H9 (cell line): Measurements from ENCODE around the gene EPHA8. TPM values are rescaled to one million over a fixed set of nuclear protein-coding genes. Genes with fewer than 3 reads are reported as not detected.

Experiments used
- DNase-seq: peaks from one replicate; pipeline ENCODE4 v3.0.0-alpha.2; 2017
- H2AFZ ChIP-seq: one replicate; pipeline ENCODE4 v1.6.1; 2013; ENCODE audit warnings: mild to moderate bottlenecking, low read length, control low read depth, moderate library complexity
- H2AK5ac ChIP-seq: 2 replicates; pipeline ENCODE4 v1.6.1; 2013; ENCODE audit warnings: low read length, control low read depth, mixed read lengths; ENCODE audit not compliant: insufficient read length
- H2BK120ac ChIP-seq: one replicate; pipeline ENCODE4 v1.6.1; 2013; ENCODE audit warnings: low read depth, mild to moderate bottlenecking, low read length, control low read depth, inconsistent platforms; ENCODE audit not compliant: poor library complexity, severe bottlenecking
- H2BK12ac ChIP-seq: 2 replicates; pipeline ENCODE4 v1.6.1; 2013; ENCODE audit warnings: low read length, control low read depth, mixed read lengths, low read depth; ENCODE audit not compliant: insufficient read length
- H2BK15ac ChIP-seq: 2 replicates; pipeline ENCODE4 v1.6.1; 2013; ENCODE audit warnings: low read depth, low read length, control low read depth
- H2BK20ac ChIP-seq: one replicate; pipeline ENCODE4 v1.6.1; 2013; ENCODE audit warnings: low read depth, mild to moderate bottlenecking, low read length, control low read depth, inconsistent platforms; ENCODE audit not compliant: poor library complexity, severe bottlenecking
- H2BK5ac ChIP-seq: 2 replicates; pipeline ENCODE4 v1.6.1; 2013; ENCODE audit warnings: low read length, control low read depth, mixed read lengths; ENCODE audit not compliant: insufficient read length
- H3K14ac ChIP-seq: 2 replicates; pipeline ENCODE4 v1.6.1; 2013; ENCODE audit warnings: low read length, control low read depth; ENCODE audit not compliant: insufficient read depth
- H3K18ac ChIP-seq: 2 replicates; pipeline ENCODE4 v1.6.1; 2013; ENCODE audit warnings: low read depth, mild to moderate bottlenecking, mixed read lengths, low read length, control low read depth; ENCODE audit not compliant: insufficient read length
- H3K23ac ChIP-seq: 2 replicates; pipeline ENCODE4 v1.6.1; 2013; ENCODE audit warnings: low read length, control low read depth, mixed read lengths, low read depth; ENCODE audit not compliant: insufficient read length
- H3K23me2 ChIP-seq: 2 replicates; pipeline ENCODE4 v1.6.1; 2013; ENCODE audit warnings: low read depth, mild to moderate bottlenecking, mixed read lengths, low read length, control low read depth; ENCODE audit not compliant: insufficient read length, poor library complexity, severe bottlenecking
- H3K27ac ChIP-seq: 2 replicates; pipeline ENCODE4 v1.5.1; 2013; ENCODE audit warnings: low read length, control low read depth, mixed read lengths, low read depth; ENCODE audit not compliant: insufficient read length
- H3K27me3 ChIP-seq: 2 replicates; pipeline ENCODE4 v1.6.1; 2013; ENCODE audit warnings: low read length, control low read depth, inconsistent platforms; ENCODE audit not compliant: insufficient read depth
- H3K4ac ChIP-seq: 2 replicates; pipeline ENCODE4 v1.6.1; 2013; ENCODE audit warnings: low read depth, mild to moderate bottlenecking, control low read depth, inconsistent platforms, low read length, moderate library complexity
- H3K4me1 ChIP-seq: 2 replicates; pipeline ENCODE4 v1.6.1; 2013; ENCODE audit warnings: low read length, control low read depth, inconsistent platforms; ENCODE audit not compliant: insufficient read depth
- H3K4me2 ChIP-seq: 2 replicates; pipeline ENCODE4 v1.6.1; 2013; ENCODE audit warnings: low read length, control low read depth, mixed read lengths; ENCODE audit not compliant: insufficient read length, insufficient read depth
- H3K56ac ChIP-seq: 2 replicates; pipeline ENCODE4 v1.6.1; 2013; ENCODE audit warnings: low read depth, mild to moderate bottlenecking, mixed read lengths, low read length, control low read depth; ENCODE audit not compliant: insufficient read length
- H3K79me1 ChIP-seq: 2 replicates; pipeline ENCODE4 v1.6.1; 2013; ENCODE audit warnings: low read depth, mild to moderate bottlenecking, moderate library complexity, low read length, control low read depth, inconsistent platforms; ENCODE audit not compliant: insufficient read depth, poor library complexity, severe bottlenecking
- H3K79me2 ChIP-seq: 2 replicates; pipeline ENCODE4 v1.6.1; 2013; ENCODE audit warnings: low read length, control low read depth, inconsistent platforms; ENCODE audit not compliant: insufficient read depth
- H3K9ac ChIP-seq: 2 replicates; pipeline ENCODE4 v1.6.1; 2013; ENCODE audit warnings: low read length, control low read depth, mixed read lengths; ENCODE audit not compliant: insufficient read length; ENCODE audit errors: extremely low read depth
- H3K9me3 ChIP-seq: one replicate; pipeline ENCODE4 v1.6.1; 2013; ENCODE audit warnings: low read depth, low read length, inconsistent platforms; ENCODE audit not compliant: control insufficient read depth
- H3T11ph ChIP-seq: one replicate; pipeline ENCODE4 v1.6.1; 2013; ENCODE audit warnings: mild to moderate bottlenecking, low read length, control low read depth, inconsistent platforms
- H4K20me1 ChIP-seq: one replicate; pipeline ENCODE4 v1.6.1; 2013; ENCODE audit not compliant: control insufficient read depth, insufficient read length, insufficient read depth
- H4K5ac ChIP-seq: 2 replicates; pipeline ENCODE4 v1.6.1; 2013; ENCODE audit warnings: low read depth, mild to moderate bottlenecking, mixed read lengths, low read length, control low read depth; ENCODE audit not compliant: insufficient read length
- H4K8ac ChIP-seq: replicated peaks from 2 replicates; pipeline ENCODE4 v1.6.1; 2013; ENCODE audit warnings: low read length, control low read depth, mixed read lengths, low read depth; ENCODE audit not compliant: insufficient read length
- H4K91ac ChIP-seq: 2 replicates; pipeline ENCODE4 v1.6.1; 2013; ENCODE audit warnings: low read depth, mild to moderate bottlenecking, moderate library complexity, mixed read lengths, low read length, control low read depth; ENCODE audit not compliant: insufficient read length
- H3K27ac Mint-ChIP-seq, 3 experiments: 2 replicates in 2 of 3; 3 replicates in 1 of 3; pipeline ENCODE4 v1.8.0; 2020 to 2021; ENCODE audit warnings: mixed read lengths in 3 of 3, mild to moderate bottlenecking in 1 of 3, moderate library complexity in 1 of 3
- H3K27me3 Mint-ChIP-seq: 2 replicates; pipeline ENCODE4 v1.8.0; 2021; ENCODE audit warnings: low read depth, mild to moderate bottlenecking, moderate library complexity, mixed read lengths
- H3K36me3 Mint-ChIP-seq, 3 experiments: 2 replicates in 2 of 3; 3 replicates in 1 of 3; pipeline ENCODE4 v1.8.0; 2020 to 2021; ENCODE audit warnings: low read depth in 3 of 3, mixed read lengths in 3 of 3; ENCODE audit not compliant: insufficient read depth in 1 of 3
- H3K4me1 Mint-ChIP-seq, 2 experiments: 2 replicates each; pipeline ENCODE4 v1.8.0; 2020; ENCODE audit warnings: mixed read lengths in 2 of 2
- H3K4me3 Mint-ChIP-seq, 2 experiments: 2 replicates in 1 of 2; 3 replicates in 1 of 2; pipeline ENCODE4 v1.8.0; 2020 to 2021; ENCODE audit warnings: mild to moderate bottlenecking in 2 of 2, mixed read lengths in 2 of 2, moderate library complexity in 1 of 2
- H3K9me3 Mint-ChIP-seq, 2 experiments: 2 replicates in 1 of 2; 3 replicates in 1 of 2; pipeline ENCODE4 v1.8.0; 2020; ENCODE audit warnings: mild to moderate bottlenecking in 2 of 2, mixed read lengths in 2 of 2, moderate library complexity in 1 of 2
- CTCF ChIP-seq: fragments of 200-600 bp; sonication (generic); conservative IDR thresholded peaks from 3 replicates; pipeline ENCODE4 v1.8.0; 2021; ENCODE audit warnings: antibody characterized with exemption, mild to moderate bottlenecking
- WGBS: extraction: QIAGEN DNeasy Blood & Tissue Kit; methylation state at CpG from one replicate; pipeline ENCODE4 v1.1.7; 2013; ENCODE audit warnings: missing lambda C conversion rate, low lambda C conversion rate, mixed read lengths; ENCODE audit not compliant: insufficient read length; ENCODE audit errors: extremely low coverage; 5-methylcytosine and 5-hydroxymethylcytosine counted together
- total RNA-seq: library from RNA; stranded (reverse); gene quantifications from 2 replicates; pipeline ENCODE4 v1.2.1, GENCODE V29; 2021

The EPHA8 gene
- total RNA-seq, 1 experiment from 2014 or later = 3.4 TPM

DNA sequence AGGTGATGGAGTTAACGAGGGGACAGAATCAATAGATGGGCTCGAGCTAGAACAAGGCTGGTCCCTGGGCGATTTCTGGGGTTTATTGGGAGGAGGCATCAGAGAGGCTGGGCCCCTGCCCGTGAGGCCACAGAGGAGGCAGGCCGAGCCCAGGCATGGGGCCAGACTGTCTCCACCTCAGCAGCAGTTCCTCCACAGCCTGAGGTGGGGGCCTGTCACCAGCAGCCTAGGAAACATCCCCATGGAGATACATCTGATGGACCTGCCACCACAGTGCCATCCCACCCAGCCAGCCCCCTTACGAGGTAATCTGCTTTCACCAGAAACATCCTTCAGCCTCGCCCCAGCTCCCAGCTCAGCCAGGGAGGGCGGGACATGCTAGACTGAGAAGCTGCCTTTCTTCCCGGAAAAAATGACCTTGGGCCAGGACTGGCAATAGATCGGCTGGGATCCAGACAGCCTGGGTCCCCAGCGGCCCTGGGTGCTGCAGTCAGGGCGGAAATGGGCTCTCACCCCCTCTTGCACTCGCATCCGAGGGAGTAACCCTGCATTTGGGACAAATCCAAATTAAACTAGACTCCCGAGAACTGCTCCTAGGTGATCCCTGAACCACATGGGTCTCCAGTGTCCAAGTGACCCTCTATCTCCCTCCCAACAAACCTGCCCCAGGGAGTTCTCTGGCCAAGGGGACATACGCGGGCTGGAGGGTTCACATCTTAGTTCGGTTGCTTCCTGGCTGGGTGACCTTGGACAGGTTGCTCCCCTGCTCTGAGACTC lies 10.0 kb upstream of the EPHA8 start:
- Histone ChIP-seq H3K4me1 (peaks cover 10% of the 10 kb centered on the region; the same call in 1 of the 2 replicates), H3K9me3 (no peaks in the 10 kb centered on the region), H3K79me2 (no peaks in the 10 kb centered on the region), H3K4me2 (no peak overlapping the region), H3K14ac (no peak overlapping the region), H2BK5ac (no peak overlapping the region), H3K27ac (no peak overlapping the region), H3K4ac (no peak overlapping the region), H3K27me3 (no peaks in the 10 kb centered on the region), H3K79me1 (no peaks in the 10 kb centered on the region), H3K9ac (no peak overlapping the region), H3K18ac (no peak overlapping the region), H2AFZ (no peak overlapping the region), H2BK12ac (no peak overlapping the region), H4K5ac (no peak overlapping the region), H3T11ph (no peak overlapping the region), H2BK20ac (no peak overlapping the region), H2AK5ac (no peak overlapping the region), H3K23ac (no peak overlapping the region), H2BK120ac (no peak overlapping the region), H4K91ac (no peak overlapping the region), H4K20me1 (peaks cover 2% of the 10 kb centered on the region), H4K8ac (no peak overlapping the region), H2BK15ac (no peak overlapping the region), H3K23me2 (no peaks in the 10 kb centered on the region), H3K56ac (no peak overlapping the region)
- no peak for TF ChIP-seq CTCF
- no peak overlapping the region for H3K4me3 Mint-ChIP-seq
- H3K36me3 Mint-ChIP-seq = no peaks in the 10 kb centered on the region; a peak in 2 of 7 replicates
- H3K27ac Mint-ChIP-seq = peak overlapping the region in 1 of 3 experiments; percentile 44; a peak in 1 of 7 replicates
- H3K4me1 Mint-ChIP-seq = peaks cover 45 to 62% of the 10 kb centered on the region in 2 experiments
- no peaks in the 10 kb centered on the region; a peak in 2 of 5 replicates for H3K9me3 Mint-ChIP-seq
- no peak for DNase-seq
- no CpG with 5 or more reads among the region's 18 CpGs for WGBS
- H3K27me3 Mint-ChIP-seq = peaks cover 13% of the 10 kb centered on the region
